Activated naive CD4-positive, alpha-beta T cell treated with anti-CD3 and anti-CD28 coated beads, Interleukin-2, amount 50 U/mL, for 72 hours (primary cell): ENCODE measurements around the gene TEAD4. TPM values are rescaled to one million over a fixed set of nuclear protein-coding genes. Genes with fewer than 3 reads are reported as not detected.

Experiments used
- ATAC-seq, 2 donors: fragments of 150-1000 bp; cut with Tn5 transposase; 2 replicates each; pipeline ENCODE4 v1.10.0; 2021; ENCODE audit warnings: mild to moderate bottlenecking in 2 of 2, moderate library complexity in 2 of 2
- DNase-seq, 2 donors: peaks; one replicate each; pipeline ENCODE4 v3.0.0; 2021 to 2022; ENCODE audit warnings: low spot score in 2 of 2
- H3K27ac Mint-ChIP-seq, 2 donors: one replicate each; pipeline ENCODE4 v1.8.0; 2022; ENCODE audit warnings: mild to moderate bottlenecking in 2 of 2, mixed read lengths in 2 of 2
- H3K36me3 Mint-ChIP-seq, 2 donors: one replicate each; pipeline ENCODE4 v1.8.0; 2022; ENCODE audit warnings: mixed read lengths in 2 of 2
- H3K9me3 Mint-ChIP-seq, 2 donors: one replicate each; pipeline ENCODE4 v1.8.0; 2022; ENCODE audit warnings: mixed read lengths in 2 of 2
- total RNA-seq, 2 donors: library from RNA; stranded (reverse); gene quantifications; one replicate each; pipeline ENCODE4 v1.2.3, GENCODE V29; 2022

The TEAD4 gene
- total RNA-seq, result 1 to 10 TPM in 1 of 2 donors, under 1 TPM in 1; 0.32 to 8.3 TPM

DNA sequence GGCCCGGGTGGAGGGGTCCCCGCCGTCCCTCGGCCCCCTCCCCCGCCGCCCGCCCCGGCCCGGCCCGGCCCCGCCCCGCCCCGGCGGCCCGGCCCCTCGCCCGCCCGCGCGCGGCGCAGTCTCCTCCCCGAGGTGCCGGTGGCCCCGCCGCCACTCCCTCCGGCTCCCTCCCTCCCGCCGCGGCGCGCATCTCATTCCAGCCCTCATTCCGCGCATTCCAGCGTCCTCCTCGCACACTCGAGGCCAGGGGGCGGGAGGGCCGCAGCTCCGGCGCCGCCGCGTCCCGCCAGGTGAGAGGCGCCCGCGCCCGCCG, at the start of gene TEAD4:
TEAD4 (plus strand) TSS at position 206 of the 313 bp plus-strand sequence.
- peak in 1 of 2 donors; percentile 69 for ATAC-seq
- DNase-seq, result peak in 1 of 2 donors; percentile 34
- peak within 1 kb of the TSS in 1 of 2 donors; percentile 18 for H3K27ac Mint-ChIP-seq
- H3K36me3 Mint-ChIP-seq, result peaks cover 0 to 5% of the 10 kb centered on the region in 2 donors
- H3K9me3 Mint-ChIP-seq, result no peaks in the 10 kb centered on the region

DNA sequence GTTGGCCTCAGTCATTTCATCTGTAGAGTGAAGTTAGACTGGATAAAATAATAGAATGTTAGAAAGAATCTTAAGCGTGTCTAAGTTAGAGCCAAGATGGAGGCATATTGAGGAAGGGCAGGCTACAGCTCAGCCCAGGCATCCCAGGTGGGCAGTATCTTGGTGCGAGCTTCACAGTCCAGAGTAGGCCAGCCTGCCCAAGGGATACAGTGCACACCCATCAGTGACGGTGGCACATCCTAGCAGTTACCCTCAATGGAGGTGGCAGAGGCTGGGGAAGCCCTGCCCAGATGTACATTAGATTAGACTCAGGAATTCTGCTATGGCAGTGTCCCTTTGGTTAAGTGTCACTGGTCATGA, 47.0 kb upstream of the TEAD4 start:
- Mint-ChIP-seq H3K27ac (no peak overlapping the region), H3K36me3 (no peaks in the 10 kb centered on the region), H3K9me3 (no peaks in the 10 kb centered on the region)
- ATAC-seq (no peak), DNase-seq (no peak)

DNA sequence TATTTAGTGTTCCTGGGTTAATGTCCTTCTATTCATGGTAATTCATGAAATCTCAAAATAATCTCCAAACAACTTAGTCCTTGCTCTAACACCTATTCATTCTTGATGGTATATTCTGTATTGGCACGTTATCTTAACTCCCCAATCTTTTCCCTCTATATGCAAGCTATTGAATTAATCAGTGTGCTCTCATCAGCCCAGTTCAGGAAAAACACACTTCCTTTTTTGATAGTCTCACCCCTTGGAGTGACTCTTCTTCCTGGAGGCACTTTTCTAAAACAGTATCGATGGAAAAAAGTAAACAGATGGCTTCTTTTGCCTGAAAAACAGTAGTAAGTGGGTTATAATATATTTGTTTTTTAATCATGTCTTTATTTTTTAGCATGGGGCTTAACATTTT, 39.9 kb upstream of the TEAD4 start:
- Mint-ChIP-seq H3K36me3 (peaks cover 0 to 5% of the 10 kb centered on the region in 2 donors), H3K9me3 (no peaks in the 10 kb centered on the region), H3K27ac (no peak overlapping the region)
- ATAC-seq (no peak), DNase-seq (no peak)

DNA sequence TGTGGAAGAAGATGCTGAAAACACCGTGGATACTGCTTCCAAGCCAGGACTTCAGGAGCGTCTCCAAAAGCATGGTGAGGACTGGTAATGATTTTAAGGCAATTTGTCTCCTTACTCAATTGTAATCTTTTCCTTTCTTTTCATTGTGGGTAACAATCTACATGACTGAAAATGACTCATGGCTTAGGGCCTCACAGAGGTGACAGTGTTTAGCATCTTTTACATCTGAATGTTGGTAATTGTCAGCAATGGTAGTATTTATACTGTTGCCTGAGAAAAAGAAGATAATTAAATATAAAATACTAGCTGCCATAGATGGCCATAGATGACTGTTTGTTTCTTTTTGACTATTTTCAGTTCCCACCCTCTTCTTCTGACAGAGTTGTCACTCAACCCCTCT, 36.9 kb upstream of the TEAD4 start:
- Mint-ChIP-seq H3K9me3 (no peaks in the 10 kb centered on the region), H3K27ac (no peak overlapping the region), H3K36me3 (peaks cover 0 to 6% of the 10 kb centered on the region in 2 donors)
- ATAC-seq, result peak in 1 of 2 donors; percentile 60
- DNase-seq, result no peak

DNA sequence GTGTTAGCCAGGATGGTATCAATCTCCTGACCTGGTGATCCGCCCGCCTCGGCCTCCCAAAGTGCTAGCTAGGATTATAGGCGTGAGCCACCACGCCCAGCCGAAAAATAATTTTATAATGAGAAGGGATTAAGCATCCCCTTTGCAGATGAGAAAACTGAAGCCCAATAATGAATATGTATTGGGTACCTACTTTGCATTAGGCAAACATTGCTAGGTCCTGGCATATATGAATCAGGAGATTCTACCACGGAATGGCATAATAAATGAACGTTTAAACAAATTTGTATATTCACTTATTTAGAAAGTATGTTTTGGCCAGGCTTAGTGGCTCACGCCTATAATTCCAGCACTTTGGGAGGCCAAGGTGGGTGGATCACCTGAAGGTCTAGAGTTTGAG, 36.1 kb upstream of the TEAD4 start:
- ATAC-seq, result no peak
- no peak for DNase-seq
- Mint-ChIP-seq H3K9me3 (no peaks in the 10 kb centered on the region), H3K27ac (no peak overlapping the region), H3K36me3 (peaks cover 6% of the 10 kb centered on the region in 2 donors)

DNA sequence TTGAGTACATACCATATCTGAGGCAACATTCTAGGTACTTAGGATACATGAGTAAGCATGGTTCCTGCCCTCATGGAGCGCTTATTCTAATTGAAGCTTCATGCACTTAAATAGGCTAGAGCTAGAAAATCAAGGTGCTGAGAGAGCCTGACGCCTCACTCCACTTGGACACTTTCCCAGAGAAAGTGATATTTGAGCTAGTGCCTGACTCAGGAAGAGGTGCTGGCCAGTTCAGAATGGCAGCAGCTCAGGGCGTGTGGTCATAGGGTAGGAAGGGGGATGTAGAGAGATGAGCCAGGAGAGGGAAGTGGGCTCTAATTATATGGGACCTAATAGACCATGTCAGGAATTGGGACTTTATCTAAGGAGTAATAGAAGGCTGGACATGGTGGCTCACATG, 35.2 kb upstream of the TEAD4 start:
- Mint-ChIP-seq H3K36me3 (peaks cover 6% of the 10 kb centered on the region in 2 donors), H3K27ac (no peak overlapping the region), H3K9me3 (no peaks in the 10 kb centered on the region)
- no peak for DNase-seq
- ATAC-seq, result no peak

DNA sequence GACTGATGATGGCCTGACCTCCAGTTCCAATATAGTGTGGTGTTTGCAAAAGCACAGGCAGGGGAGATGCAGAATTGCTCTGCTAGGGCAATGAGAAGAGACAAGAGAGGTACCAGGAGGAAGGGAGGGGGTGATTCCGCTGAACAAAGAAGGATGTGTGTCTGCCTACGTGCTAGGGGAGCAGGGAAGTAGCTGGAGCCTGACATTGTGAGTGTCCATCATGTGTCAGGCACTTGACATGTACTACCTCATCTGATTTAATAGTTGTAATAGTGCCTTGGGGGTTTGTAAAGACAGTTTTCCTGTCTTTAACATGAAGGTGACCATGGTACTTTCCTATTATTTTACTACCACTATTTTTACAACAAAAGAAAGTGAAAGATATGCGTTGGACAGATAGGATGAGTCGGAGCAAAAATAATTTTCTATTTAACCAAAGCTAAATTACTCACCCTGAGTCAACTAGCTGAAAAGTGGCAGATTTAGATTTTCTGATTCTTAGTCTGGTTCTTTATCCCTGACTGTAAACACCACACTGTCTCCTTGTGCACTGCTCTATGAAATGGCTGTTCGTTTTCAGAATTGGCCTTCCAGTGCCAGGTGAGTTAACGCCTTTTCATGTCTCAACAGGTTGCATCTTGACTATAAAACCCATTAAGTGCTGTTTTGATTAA, 33.7 kb upstream of the TEAD4 start:
- ATAC-seq (peak; percentile 34 to 94), DNase-seq (no peak)
- H3K9me3 Mint-ChIP-seq, result no peaks in the 10 kb centered on the region
- H3K36me3 Mint-ChIP-seq, result peaks cover 6% of the 10 kb centered on the region in 2 donors
- H3K27ac Mint-ChIP-seq, result peak overlapping the region in 1 of 2 donors; percentile 14

DNA sequence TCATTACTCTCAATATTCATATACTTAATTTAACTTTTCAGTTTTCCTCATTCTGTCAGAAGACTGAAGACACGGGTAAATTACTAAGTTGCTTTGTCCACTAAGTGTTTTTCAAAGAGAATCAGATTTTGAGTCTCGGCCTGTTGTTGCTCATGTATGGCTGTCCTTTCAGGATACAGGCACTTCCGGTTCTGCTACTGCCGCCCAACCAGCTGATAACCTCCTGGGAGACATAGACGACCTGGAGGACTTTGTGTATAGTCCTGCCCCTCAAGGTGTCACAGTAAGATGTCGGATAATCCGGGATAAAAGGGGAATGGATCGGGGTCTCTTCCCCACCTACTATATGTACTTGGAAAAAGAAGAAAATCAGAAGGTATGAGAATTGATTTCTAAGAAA, 28.3 kb upstream of the TEAD4 start:
- Mint-ChIP-seq H3K36me3 (peaks cover 0 to 6% of the 10 kb centered on the region in 2 donors), H3K27ac (no peak overlapping the region), H3K9me3 (no peaks in the 10 kb centered on the region)
- no peak for DNase-seq
- ATAC-seq, result no peak

DNA sequence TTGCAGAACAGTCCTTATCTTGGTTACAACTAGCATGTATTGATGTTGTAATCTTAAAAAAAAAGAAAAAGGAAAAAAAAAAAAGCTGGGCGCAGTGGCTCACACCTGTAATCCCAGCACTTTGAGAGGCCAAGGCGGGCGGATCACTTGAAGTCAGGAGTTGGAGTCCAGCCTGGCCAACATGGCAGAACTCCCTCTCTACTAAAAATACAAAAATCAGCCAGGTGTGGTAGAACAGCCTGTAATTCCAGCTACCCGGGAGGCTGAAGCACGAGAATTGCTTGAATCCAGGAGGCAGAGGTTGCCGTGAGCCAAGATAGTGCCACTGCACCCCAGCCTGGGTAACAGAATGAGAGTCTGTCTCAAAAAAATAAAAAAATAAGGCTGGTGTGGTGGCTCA, 25.6 kb upstream of the TEAD4 start:
- DNase-seq, result no peak
- H3K27ac Mint-ChIP-seq, result no peak overlapping the region
- H3K9me3 Mint-ChIP-seq, result no peaks in the 10 kb centered on the region
- ATAC-seq, result no peak
- H3K36me3 Mint-ChIP-seq, result no peaks in the 10 kb centered on the region

DNA sequence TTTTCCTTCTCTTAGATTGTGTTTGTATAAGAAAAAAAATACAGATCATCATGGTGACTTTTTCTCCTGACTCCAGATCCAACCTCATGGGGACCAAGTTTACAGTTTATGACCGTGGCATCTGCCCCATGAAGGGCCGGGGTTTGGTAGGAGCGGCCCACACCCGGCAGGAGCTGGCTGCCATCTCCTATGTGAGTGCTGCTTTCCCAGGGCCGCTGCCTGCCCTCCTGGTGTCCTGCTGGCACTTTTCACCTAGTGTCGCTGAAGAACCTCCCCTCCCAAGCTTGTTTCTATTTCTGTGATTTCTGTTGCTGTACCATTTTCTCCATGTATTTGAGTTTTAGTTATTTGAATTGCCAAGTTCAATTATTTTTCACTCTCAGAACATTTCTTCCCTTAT, 24.8 kb upstream of the TEAD4 start:
- Mint-ChIP-seq H3K9me3 (no peaks in the 10 kb centered on the region), H3K27ac (no peak overlapping the region), H3K36me3 (no peaks in the 10 kb centered on the region)
- no peak for ATAC-seq
- no peak for DNase-seq

DNA sequence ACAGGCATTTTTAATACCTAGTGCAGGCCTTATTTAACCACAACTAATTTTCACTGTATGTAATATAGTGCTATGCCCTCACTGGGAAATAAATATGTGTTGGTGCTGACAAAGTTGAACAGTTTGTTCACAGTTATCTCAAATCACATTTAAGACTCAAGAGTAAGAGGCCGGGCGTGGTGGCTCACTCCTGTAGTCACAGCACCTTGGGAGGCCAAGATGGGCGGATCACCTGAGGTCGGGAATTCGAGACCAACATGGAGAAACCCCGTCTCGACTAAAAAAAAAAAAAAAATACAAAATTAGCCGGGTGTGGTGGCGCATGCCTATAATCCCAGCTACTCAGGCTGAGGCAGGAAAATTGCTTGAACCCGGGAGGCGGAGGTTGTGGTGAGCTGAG, 22.9 kb upstream of the TEAD4 start:
- Mint-ChIP-seq H3K27ac (peak overlapping the region in 1 of 2 donors; percentile 14), H3K9me3 (no peaks in the 10 kb centered on the region), H3K36me3 (no peaks in the 10 kb centered on the region)
- no peak for DNase-seq
- no peak for ATAC-seq

DNA sequence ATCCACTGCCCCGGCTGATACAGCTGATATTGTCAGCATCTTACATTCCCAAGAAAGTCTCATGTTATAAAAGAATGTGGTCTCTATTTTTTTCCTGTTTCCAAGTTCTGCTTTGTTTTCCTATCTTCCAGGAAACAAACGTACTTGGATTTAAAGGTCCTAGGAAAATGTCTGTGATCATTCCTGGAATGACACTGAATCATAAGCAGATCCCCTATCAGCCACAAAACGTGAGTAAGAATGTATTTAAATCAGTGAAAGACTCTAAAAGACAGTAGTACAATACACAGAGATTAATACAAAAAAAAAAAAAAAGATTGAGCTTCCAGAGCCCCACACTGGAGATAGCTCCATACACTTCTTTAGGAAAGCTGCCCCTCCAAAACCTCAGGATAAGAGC, 21.7 kb upstream of the TEAD4 start:
- ATAC-seq (no peak), DNase-seq (no peak)
- Mint-ChIP-seq H3K27ac (no peak overlapping the region), H3K36me3 (no peaks in the 10 kb centered on the region), H3K9me3 (no peaks in the 10 kb centered on the region)

DNA sequence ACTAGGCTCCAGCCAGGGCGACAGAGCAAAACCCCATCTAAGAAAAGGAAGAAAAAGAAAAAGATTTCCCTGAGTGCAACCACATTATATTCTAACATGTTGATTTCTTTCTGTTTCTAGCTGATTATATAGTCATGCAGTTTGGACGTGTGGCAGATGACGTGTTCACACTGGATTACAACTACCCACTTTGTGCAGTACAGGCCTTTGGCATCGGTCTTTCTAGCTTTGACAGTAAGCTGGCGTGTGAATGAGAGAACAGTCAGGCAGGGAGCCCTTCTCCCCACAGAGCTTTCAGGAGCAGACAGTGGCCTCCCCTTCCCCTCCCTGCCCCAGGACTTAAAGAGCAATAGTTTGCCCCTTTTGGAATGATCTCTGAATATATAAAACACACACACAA, 20.0 kb upstream of the TEAD4 start:
- Mint-ChIP-seq H3K27ac (no peak overlapping the region), H3K9me3 (no peaks in the 10 kb centered on the region), H3K36me3 (no peaks in the 10 kb centered on the region)
- ATAC-seq (no peak), DNase-seq (no peak)

DNA sequence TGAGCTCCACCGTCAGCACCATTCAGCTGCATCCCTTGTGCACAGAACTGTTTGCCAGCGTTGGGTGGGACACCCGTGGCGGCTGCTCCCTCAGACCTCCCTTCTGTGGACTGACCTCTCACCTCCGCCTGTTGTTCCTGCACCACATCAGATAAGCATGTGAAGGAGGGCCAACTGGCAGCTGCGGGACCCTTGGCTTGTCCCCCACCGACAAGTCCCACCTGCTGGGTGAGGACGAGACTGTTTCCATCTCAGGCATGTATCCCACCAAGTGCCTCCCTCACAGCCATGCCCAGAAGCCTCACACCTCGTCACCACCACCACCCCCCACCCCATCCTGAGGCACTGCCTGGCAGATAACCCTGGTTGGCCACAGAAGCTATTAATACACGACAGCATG, 18.6 kb upstream of the TEAD4 start:
- no peak for DNase-seq
- ATAC-seq, result no peak
- Mint-ChIP-seq H3K27ac (no peak overlapping the region), H3K36me3 (no peaks in the 10 kb centered on the region), H3K9me3 (no peaks in the 10 kb centered on the region)

DNA sequence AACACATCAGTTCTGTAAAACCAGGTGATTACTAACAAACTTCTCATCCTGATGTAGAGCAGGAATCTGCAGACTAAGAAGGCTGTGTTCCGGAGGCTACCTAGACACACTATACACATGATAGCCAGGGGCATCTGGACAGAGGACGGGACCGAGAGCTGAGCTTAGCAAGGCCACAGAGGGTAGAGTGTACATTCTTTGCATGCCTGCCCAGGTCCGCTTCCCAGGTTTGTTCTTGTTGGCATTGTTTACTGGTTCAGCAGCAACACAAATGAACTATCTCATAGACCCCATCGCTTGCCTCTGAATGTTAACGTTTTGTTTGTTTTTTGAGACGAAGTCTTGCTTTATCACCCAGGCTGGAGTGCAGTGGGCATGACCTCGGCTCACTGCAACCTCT, 17.7 kb upstream of the TEAD4 start:
- Mint-ChIP-seq H3K27ac (no peak overlapping the region), H3K36me3 (no peaks in the 10 kb centered on the region), H3K9me3 (no peaks in the 10 kb centered on the region)
- DNase-seq (no peak), ATAC-seq (no peak)

DNA sequence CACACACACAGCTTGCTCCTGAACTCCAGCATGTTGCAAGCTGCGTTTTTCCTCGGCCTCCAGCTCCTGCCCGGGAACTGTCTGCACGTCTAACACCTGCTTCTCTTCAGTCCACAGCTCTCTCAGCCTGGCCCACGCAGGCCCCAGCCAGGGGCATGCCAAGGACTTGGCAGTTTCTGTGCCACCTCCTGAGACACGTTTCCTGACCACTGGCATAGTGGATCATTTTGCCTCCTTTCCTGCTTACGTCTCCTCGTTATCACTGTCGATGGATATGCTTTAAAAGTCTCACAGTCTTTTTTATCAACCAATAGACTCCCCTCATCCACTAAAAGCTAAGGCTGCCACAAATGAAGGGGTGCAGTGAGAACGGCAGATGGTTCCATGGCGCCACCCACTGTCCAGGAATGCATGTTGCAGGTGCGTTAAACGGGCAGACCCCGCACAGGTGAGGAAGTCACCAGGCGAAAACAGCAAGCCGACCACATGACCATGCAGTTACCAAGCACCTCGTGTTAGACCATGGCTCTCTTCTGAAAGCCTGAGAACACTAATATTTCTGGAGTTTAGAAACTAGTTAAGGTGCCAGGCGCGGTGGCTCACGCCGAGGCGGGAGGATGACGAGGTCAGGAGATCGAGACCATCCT, 14.7 kb upstream of the TEAD4 start:
- ATAC-seq (peak; percentile 85 to 87), DNase-seq (peak; percentile 59 to 75)
- Mint-ChIP-seq H3K9me3 (no peaks in the 10 kb centered on the region), H3K27ac (no peak overlapping the region), H3K36me3 (no peaks in the 10 kb centered on the region)

DNA sequence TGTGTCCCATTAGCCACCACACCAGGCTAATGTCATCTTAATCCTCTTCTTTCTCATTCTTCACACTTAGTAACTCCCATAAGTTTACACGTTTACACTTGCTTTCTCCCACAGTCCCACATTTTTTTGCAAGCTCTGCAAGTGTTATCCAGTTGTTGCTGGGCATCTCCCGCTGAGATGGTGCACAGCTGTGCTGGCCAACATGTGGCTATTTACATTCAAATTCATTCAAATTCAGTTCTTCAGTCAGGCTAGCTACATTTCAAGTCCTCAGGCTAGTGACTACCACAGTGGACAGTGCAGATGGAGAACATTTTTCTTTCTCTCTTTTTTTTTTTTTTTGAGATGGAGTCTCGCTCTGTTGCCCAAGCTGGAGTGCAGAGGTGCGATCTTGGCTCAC, 9.8 kb upstream of the TEAD4 start:
- Mint-ChIP-seq H3K9me3 (no peaks in the 10 kb centered on the region), H3K36me3 (no peaks in the 10 kb centered on the region), H3K27ac (no peak overlapping the region)
- ATAC-seq (no peak), DNase-seq (no peak)

DNA sequence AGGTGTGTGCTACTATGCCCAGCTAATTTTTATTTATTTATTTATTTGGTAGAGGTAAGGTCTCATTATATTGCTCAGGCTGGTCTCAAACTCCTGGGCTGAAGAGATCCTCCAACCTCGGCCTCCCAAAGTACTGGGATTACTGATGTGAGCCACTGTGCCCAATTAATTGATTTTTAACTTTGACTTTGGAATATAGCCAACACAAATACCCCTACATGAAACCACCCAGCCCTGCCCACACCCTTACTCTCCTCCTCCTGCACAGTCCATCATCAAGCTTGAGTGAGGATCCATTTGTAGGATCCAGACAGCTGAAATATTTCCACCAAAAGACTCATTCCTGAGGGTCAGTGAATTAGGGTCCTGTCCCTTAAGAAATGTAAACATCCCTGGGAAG, 3.3 kb upstream of the TEAD4 start:
- Mint-ChIP-seq H3K27ac (no peak overlapping the region), H3K36me3 (peaks cover 0 to 5% of the 10 kb centered on the region in 2 donors), H3K9me3 (no peaks in the 10 kb centered on the region)
- DNase-seq (no peak), ATAC-seq (no peak)
